ENCODE data around the gene FAM53B.

FAM53B gene

GRCh38 chr10:124737221-124737620, 7.0 kb downstream of the FAM53B start:
- Histone ChIP-seq H4K20me1 (peaks cover 100% of the 10 kb centered on the region), H3K4me2 (peak overlapping the region; percentile 92), H3K4me1 (peaks cover 100% of the 10 kb centered on the region), H3K27me3 (no peaks in the 10 kb centered on the region), H3K9ac (no peak overlapping the region), H3K27ac (peak overlapping the region; percentile 38), H3K9me3 (no peaks in the 10 kb centered on the region), H3K4me3 (no peak overlapping the region), H3K36me3 (peaks cover 4% of the 10 kb centered on the region; the same call in 1 of the 2 replicates)
- no peak for TF ChIP-seq Cebpa-rat (IDR thresholded peaks at IDR 0.05)

- H3K4me1 ChIP-seq: peaks cover 100% of the 10 kb centered on the region
- no peak for TF ChIP-seq Cebpa-rat (IDR thresholded peaks at IDR 0.05)
- H3K9me3 ChIP-seq: no peaks in the 10 kb centered on the region
- peaks cover 100% of the 10 kb centered on the region for H4K20me1 ChIP-seq
- 0 out of 2 replicates have a peak overlapping the region, but pooled peaks have one; percentile 69 for H3K27ac ChIP-seq
- peak overlapping the region; percentile 92 for H3K4me2 ChIP-seq
- H3K4me3 ChIP-seq: no peak overlapping the region
- H3K27me3 ChIP-seq: no peaks in the 10 kb centered on the region
- peaks cover 10% of the 10 kb centered on the region; the same call in 1 of the 2 replicates for H3K36me3 ChIP-seq
- H3K9ac ChIP-seq: 0 out of 2 replicates have a peak overlapping the region, but pooled peaks have one; percentile 3
Observed at GRCh38 chr10:124736491-124737136, 7.6 kb downstream of the FAM53B start.

- Histone ChIP-seq H3K27ac (peak overlapping the region; percentile 69; the same call in 1 of the 2 replicates), H3K36me3 (peaks cover 12% of the 10 kb centered on the region; the same call in 1 of the 2 replicates), H3K9ac (0 out of 2 replicates have a peak overlapping the region, but pooled peaks have one; percentile 3), H3K4me2 (peak overlapping the region; percentile 92), H3K4me3 (no peak overlapping the region), H4K20me1 (peaks cover 99% of the 10 kb centered on the region), H3K4me1 (peaks cover 100% of the 10 kb centered on the region), H3K9me3 (no peaks in the 10 kb centered on the region), H3K27me3 (no peaks in the 10 kb centered on the region)
- TF ChIP-seq Cebpa-rat (IDR thresholded peaks at IDR 0.05): no peak
Observed at GRCh38 chr10:124735491-124736286, 8.5 kb downstream of the FAM53B start.

- peak overlapping the region; percentile 24 for H3K4me3 ChIP-seq
- H3K9me3 ChIP-seq: no peaks in the 10 kb centered on the region
- no peaks in the 10 kb centered on the region for H3K27me3 ChIP-seq
- no peak for TF ChIP-seq Cebpa-rat (IDR thresholded peaks at IDR 0.05)
- H3K9ac ChIP-seq: peak overlapping the region; percentile 57; the same call in 1 of the 2 replicates
- H3K4me2 ChIP-seq: peak overlapping the region; percentile 92
- peak overlapping the region; percentile 69 for H3K27ac ChIP-seq
- peaks cover 16% of the 10 kb centered on the region; the same call in 1 of the 2 replicates for H3K36me3 ChIP-seq
- H4K20me1 ChIP-seq: peaks cover 99% of the 10 kb centered on the region
- peaks cover 100% of the 10 kb centered on the region for H3K4me1 ChIP-seq
Observed at GRCh38 chr10:124734311-124735166, 9.6 kb downstream of the FAM53B start.

GRCh38 chr10:124733571-124734245, 10.5 kb downstream of the FAM53B start:
- Histone ChIP-seq H3K27ac (peak overlapping the region; percentile 69), H3K4me2 (peak overlapping the region; percentile 92), H3K9ac (peak overlapping the region; percentile 55), H3K9me3 (no peaks in the 10 kb centered on the region), H4K20me1 (peaks cover 99% of the 10 kb centered on the region), H3K4me3 (no peak overlapping the region), H3K4me1 (peaks cover 100% of the 10 kb centered on the region), H3K36me3 (peaks cover 16% of the 10 kb centered on the region; the same call in 1 of the 2 replicates), H3K27me3 (no peaks in the 10 kb centered on the region)
- no peak for TF ChIP-seq Cebpa-rat (IDR thresholded peaks at IDR 0.05)

- no peak for TF ChIP-seq Cebpa-rat (IDR thresholded peaks at IDR 0.05)
- peak overlapping the region; percentile 92 for H3K4me2 ChIP-seq
- peaks cover 100% of the 10 kb centered on the region for H3K4me1 ChIP-seq
- H4K20me1 ChIP-seq: peaks cover 99% of the 10 kb centered on the region
- H3K9ac ChIP-seq: peak overlapping the region; percentile 55
- no peaks in the 10 kb centered on the region for H3K27me3 ChIP-seq
- peaks cover 16% of the 10 kb centered on the region; the same call in 1 of the 2 replicates for H3K36me3 ChIP-seq
- peak overlapping the region; percentile 69 for H3K27ac ChIP-seq
- no peak overlapping the region for H3K4me3 ChIP-seq
- no peaks in the 10 kb centered on the region for H3K9me3 ChIP-seq
Observed at GRCh38 chr10:124732931-124733570, 11.1 kb downstream of the FAM53B start.

- Histone ChIP-seq H3K9me3 (no peaks in the 10 kb centered on the region), H3K36me3 (peaks cover 16% of the 10 kb centered on the region; the same call in 1 of the 2 replicates), H3K4me2 (peak overlapping the region; percentile 72), H3K4me1 (peaks cover 100% of the 10 kb centered on the region), H3K4me3 (no peak overlapping the region), H3K9ac (no peak overlapping the region), H3K27me3 (no peaks in the 10 kb centered on the region), H4K20me1 (peaks cover 99% of the 10 kb centered on the region), H3K27ac (peak overlapping the region; percentile 0; the same call in 1 of the 2 replicates)
- no peak for TF ChIP-seq Cebpa-rat (IDR thresholded peaks at IDR 0.05)
Observed at GRCh38 chr10:124731551-124731950, 12.6 kb downstream of the FAM53B start.

- Histone ChIP-seq H3K4me3 (no peak overlapping the region), H3K36me3 (peaks cover 20% of the 10 kb centered on the region; the same call in 1 of the 2 replicates), H3K4me2 (peak overlapping the region; percentile 72; the same call in 1 of the 2 replicates), H3K27ac (no peak overlapping the region), H3K4me1 (peaks cover 100% of the 10 kb centered on the region), H3K9ac (no peak overlapping the region), H4K20me1 (peaks cover 99% of the 10 kb centered on the region), H3K27me3 (no peaks in the 10 kb centered on the region), H3K9me3 (no peaks in the 10 kb centered on the region)
- no peak for TF ChIP-seq Cebpa-rat (IDR thresholded peaks at IDR 0.05)
Observed at GRCh38 chr10:124730790-124731189, 13.4 kb downstream of the FAM53B start.
